Suprapubic skin (tissue), 4 donors: Measurements from ENCODE around the gene DNAJC1. TPM values are rescaled to one million over a fixed set of nuclear protein-coding genes. Genes with fewer than 3 reads are reported as not detected.

ENCODE experiments used
- DNase-seq, 2 donors: peaks; one replicate each; pipeline ENCODE4 v3.0.0-alpha.2; 2019; ENCODE audit warnings: low spot score in 2 of 2
- H3K27ac ChIP-seq: fragments of 200-600 bp; sonication (generic); one replicate; pipeline ENCODE4 v1.5.1; 2019
- H3K27me3 ChIP-seq: fragments of 200-600 bp; sonication (generic); one replicate; pipeline ENCODE4 v1.5.1; 2019
- H3K36me3 ChIP-seq: fragments of 200-600 bp; sonication (generic); one replicate; pipeline ENCODE4 v1.5.1; 2019
- H3K4me1 ChIP-seq: fragments of 200-600 bp; sonication (generic); one replicate; pipeline ENCODE4 v1.5.1; 2019
- H3K4me3 ChIP-seq: fragments of 200-600 bp; sonication (generic); one replicate; pipeline ENCODE4 v1.5.1; 2019; ENCODE audit warnings: mild to moderate bottlenecking
- H3K9me3 ChIP-seq: fragments of 200-600 bp; sonication (generic); one replicate; pipeline ENCODE4 v1.5.1; 2019
- EP300 ChIP-seq: sonication (generic); formaldehyde crosslinking; IDR thresholded peaks from one replicate; pipeline ENCODE4 v1.6.1; 2017; ENCODE audit warnings: antibody characterized with exemption
- POLR2A ChIP-seq, 2 donors: fragments of 450-650 bp; IDR thresholded peaks; one replicate each; pipeline ENCODE4 v1.6.1; 2017; ENCODE audit warnings: antibody characterized with exemption in 2 of 2, mild to moderate bottlenecking in 2 of 2, moderate library complexity in 2 of 2
- POLR2AphosphoS5 ChIP-seq, 3 donors: sonication (generic); formaldehyde crosslinking; IDR thresholded peaks; one replicate each; pipeline ENCODE4 v1.6.1; 2017; ENCODE audit warnings: antibody characterized with exemption in 3 of 3
- WGBS: methylation state at CpG from one replicate; pipeline ENCODE4 v1.1.5; 2018; 5-methylcytosine and 5-hydroxymethylcytosine counted together
- total RNA-seq, 4 donors: library from RNA; depleted of rRNA; stranded (reverse); fragments of >200 nt; gene quantifications; one replicate each; pipeline ENCODE4 v1.1.0, GENCODE V29; 2016
- TF ChIP-seq, protein P1 (sequence below), 2 donors: fragments of 200-600 bp in 1 of 2; fragments of 450-650 bp in 1 of 2; sonication (generic) in 1 of 2; IDR thresholded peaks; one replicate each; pipeline ENCODE4 v1.5.1; 2016 to 2019; ENCODE audit warnings: antibody characterized with exemption in 2 of 2, mild to moderate bottlenecking in 1 of 2, moderate library complexity in 1 of 2

Gene DNAJC1
- total RNA-seq, 4 donors from 2014 or later: 30.6 to 70.0 (median 61.0) TPM

- no peaks in the 10 kb centered on the region for H3K9me3 ChIP-seq
- no peak for DNase-seq
- no peaks in the 10 kb centered on the region for H3K27me3 ChIP-seq
- no peaks in the 10 kb centered on the region for H3K36me3 ChIP-seq
- 3% methylated on average over 2 of the region's 2 CpGs for WGBS
- H3K27ac ChIP-seq: peak overlapping the region; percentile 97
- H3K4me1 ChIP-seq: peaks cover 19% of the 10 kb centered on the region
- H3K4me3 ChIP-seq: peak overlapping the region; percentile 86
- TF ChIP-seq POLR2AphosphoS5 (IDR thresholded peaks at IDR 0.05) (no peak), POLR2A (IDR thresholded peaks at IDR 0.05) (no peak), EP300 (no peak)
- TF ChIP-seq, protein P1, sequence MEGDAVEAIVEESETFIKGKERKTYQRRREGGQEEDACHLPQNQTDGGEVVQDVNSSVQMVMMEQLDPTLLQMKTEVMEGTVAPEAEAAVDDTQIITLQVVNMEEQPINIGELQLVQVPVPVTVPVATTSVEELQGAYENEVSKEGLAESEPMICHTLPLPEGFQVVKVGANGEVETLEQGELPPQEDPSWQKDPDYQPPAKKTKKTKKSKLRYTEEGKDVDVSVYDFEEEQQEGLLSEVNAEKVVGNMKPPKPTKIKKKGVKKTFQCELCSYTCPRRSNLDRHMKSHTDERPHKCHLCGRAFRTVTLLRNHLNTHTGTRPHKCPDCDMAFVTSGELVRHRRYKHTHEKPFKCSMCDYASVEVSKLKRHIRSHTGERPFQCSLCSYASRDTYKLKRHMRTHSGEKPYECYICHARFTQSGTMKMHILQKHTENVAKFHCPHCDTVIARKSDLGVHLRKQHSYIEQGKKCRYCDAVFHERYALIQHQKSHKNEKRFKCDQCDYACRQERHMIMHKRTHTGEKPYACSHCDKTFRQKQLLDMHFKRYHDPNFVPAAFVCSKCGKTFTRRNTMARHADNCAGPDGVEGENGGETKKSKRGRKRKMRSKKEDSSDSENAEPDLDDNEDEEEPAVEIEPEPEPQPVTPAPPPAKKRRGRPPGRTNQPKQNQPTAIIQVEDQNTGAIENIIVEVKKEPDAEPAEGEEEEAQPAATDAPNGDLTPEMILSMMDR (IDR thresholded peaks at IDR 0.05): no peak
Measured at GRCh38 chr10:22003964-22004281, 393 bp upstream of the DNAJC1 start.

DNA sequence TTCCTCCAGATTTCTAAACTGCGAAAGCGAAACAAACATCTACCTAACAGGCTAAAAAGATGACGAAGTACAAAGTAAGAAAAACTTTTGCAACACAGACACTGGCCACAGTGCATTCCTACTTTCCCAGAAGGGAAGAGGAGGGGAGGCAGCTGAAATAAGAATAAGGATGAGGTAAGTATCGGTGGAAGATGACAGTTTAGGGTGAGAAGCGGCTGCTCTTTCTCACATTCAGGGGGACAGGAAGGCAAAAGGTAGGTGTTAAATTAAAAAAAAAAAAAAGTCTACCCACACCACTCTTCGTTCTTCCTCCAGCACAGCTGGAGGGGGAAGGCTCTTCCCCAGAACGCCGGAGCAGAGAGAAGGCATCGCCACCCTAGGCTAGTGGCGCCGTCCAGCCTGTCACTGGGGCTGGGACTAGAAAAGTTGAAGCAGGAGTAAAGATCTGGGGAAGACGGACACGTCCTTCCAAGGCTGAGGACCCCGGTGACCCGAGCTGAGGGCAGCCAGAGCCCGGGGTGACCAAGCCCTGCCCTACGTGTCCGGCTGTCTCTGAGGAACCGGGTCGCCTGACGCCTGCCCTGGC is 846 bp downstream of the DNAJC1 start:
- peak overlapping the region; percentile 86 for H3K4me3 ChIP-seq
- H3K27me3 ChIP-seq: no peaks in the 10 kb centered on the region
- H3K4me1 ChIP-seq: peaks cover 19% of the 10 kb centered on the region
- H3K36me3 ChIP-seq: no peaks in the 10 kb centered on the region
- H3K27ac ChIP-seq: peak overlapping the region; percentile 97
- under 1% methylated on average over 11 of the region's 21 CpGs for WGBS
- TF ChIP-seq, protein P1 (IDR thresholded peaks at IDR 0.05): no peak
- TF ChIP-seq EP300 (no peak), POLR2AphosphoS5 (IDR thresholded peaks at IDR 0.05) (peak in 1 of 3 donors; percentile 18)
- no peaks in the 10 kb centered on the region for H3K9me3 ChIP-seq
- DNase-seq: no peak

DNA sequence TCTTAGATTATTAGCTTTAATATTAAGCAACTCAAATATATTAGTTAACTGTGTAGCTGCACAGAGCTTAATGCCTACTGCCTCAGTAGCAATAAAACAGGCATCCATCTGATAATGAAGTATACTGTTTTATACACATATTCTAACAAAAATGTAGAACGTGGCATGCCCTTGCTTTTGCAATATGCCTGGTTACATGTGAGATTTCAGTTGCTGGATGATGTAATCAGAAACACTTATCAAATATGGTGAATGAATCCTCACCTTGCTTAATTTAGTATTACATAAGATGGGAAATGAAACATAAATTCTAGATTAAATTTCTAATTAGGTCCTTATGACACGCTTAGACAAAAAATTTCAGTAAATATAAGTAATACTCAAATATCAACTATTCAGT is 8.0 kb downstream of the DNAJC1 start:
- Histone ChIP-seq H3K36me3 (no peaks in the 10 kb centered on the region), H3K27me3 (no peaks in the 10 kb centered on the region), H3K4me3 (no peak overlapping the region), H3K4me1 (no peaks in the 10 kb centered on the region), H3K9me3 (no peaks in the 10 kb centered on the region), H3K27ac (no peak overlapping the region)
- TF ChIP-seq EP300: no peak
- TF ChIP-seq POLR2A (IDR thresholded peaks at IDR 0.05): no peak
- TF ChIP-seq, protein P1 (IDR thresholded peaks at IDR 0.05): no peak
- no peak for TF ChIP-seq POLR2AphosphoS5 (IDR thresholded peaks at IDR 0.05)
- no peak for DNase-seq
- 75% methylated on average over 2 of the region's 2 CpGs for WGBS

GRCh38 chr10:21993360-21994001 is 10.0 kb downstream of the DNAJC1 start:
- TF ChIP-seq EP300: no peak
- TF ChIP-seq, protein P1 (IDR thresholded peaks at IDR 0.05): peak; percentile 34 to 66
- no peak overlapping the region for H3K4me3 ChIP-seq
- no peaks in the 10 kb centered on the region for H3K36me3 ChIP-seq
- H3K27ac ChIP-seq: no peak overlapping the region
- peaks cover 5% of the 10 kb centered on the region for H3K4me1 ChIP-seq
- 50% methylated on average over 7 of the region's 7 CpGs for WGBS
- DNase-seq: no peak
- no peaks in the 10 kb centered on the region for H3K9me3 ChIP-seq
- no peaks in the 10 kb centered on the region for H3K27me3 ChIP-seq

DNA sequence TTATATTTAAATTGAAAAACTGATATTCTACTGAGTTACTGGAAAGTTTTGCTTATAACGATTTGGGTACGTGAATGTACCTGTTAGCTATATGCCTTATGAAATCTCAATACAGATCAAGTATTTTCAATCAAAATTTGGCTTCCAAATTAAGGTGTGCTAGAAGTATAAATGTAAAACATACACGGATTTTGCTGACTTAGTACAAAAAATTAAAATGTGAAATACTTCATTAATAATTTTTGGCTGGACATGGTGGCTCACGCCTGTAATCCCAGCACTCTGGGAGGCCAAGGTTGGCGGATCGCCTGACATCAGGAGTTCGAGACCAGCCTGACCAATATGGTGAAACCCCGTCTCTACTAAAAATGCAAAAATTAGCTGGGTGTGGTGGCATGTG is 11.7 kb downstream of the DNAJC1 start:
- Histone ChIP-seq H3K4me1 (peaks cover 5% of the 10 kb centered on the region), H3K27ac (no peak overlapping the region), H3K4me3 (no peak overlapping the region), H3K9me3 (no peaks in the 10 kb centered on the region), H3K27me3 (no peaks in the 10 kb centered on the region), H3K36me3 (no peaks in the 10 kb centered on the region)
- DNase-seq: no peak
- WGBS: 90% methylated on average over 8 of the region's 8 CpGs
- no peak for TF ChIP-seq POLR2A (IDR thresholded peaks at IDR 0.05)
- no peak for TF ChIP-seq POLR2AphosphoS5 (IDR thresholded peaks at IDR 0.05)
- TF ChIP-seq, protein P1 (IDR thresholded peaks at IDR 0.05): no peak
- TF ChIP-seq EP300: no peak
